ENCODE results near the gene SYT2.
"Not testable (repeated sequence)": the region's sequence is repeated elsewhere in the genome, so short reads cannot be mapped to it uniquely, and the experiment has no call there.

The SYT2 gene

DNA sequence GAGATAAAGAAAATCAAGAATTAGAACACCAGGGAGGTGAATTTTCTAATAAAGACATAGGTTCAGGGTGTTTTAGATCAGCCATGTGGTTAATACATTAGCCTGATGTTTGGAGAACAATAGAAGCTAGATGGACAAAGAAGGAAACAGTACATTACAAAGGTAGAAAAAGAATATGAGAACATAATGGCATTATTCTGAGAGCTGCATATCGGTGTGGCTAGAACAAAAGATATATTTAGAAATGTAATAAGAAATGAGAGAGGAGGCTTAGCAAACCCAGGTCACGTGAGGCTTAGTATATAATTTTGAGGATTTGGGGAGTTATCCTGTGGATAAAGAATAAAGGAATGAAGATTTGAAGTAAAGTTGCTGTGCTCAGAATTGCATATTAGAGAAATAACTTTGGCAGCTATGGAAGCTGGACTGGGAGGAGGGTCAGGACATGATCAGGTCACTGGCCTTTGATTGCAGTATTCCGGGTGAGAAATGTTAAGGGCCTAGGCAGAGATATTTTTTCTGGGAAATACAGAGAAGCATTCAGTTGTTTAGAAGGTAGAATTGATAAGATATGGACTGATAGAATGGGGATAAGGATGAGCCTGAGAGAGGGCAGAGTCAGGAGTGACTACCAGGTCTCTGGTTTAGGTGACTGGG is 164.5 kb downstream of the SYT2 start:
- DNase-seq (ENCODE audit: low spot score) = not testable (repeated sequence)

DNA sequence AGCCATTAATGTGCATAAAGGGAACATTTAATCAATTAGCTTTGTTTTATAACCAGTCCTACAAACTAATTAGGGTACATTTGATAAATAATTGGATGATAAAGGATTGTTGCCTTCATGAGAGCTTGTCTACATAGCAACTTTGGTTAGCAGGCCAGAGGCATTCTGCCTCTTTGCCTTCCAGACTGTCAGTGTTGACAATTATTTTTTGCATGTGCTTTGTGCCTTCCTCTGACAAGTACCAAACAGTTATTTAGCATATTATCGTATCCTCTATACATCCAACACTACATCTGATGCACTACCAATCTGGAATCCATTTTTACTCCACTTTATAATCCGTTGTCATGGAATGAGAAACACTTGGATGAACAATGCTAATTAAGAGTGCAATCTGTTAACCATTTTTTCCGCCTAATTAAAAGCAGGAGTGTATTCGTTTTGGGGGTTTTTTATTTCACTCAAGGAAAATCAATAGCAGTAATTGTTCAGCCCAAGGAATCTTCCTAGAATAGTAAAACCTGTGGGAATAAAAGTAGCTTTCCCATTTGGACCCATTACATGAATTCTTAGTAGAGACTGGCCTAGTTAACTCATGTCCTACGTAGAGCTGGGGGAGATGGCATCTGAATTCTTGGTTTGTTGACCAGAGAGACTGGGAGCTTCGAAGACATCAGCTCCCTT is 165.3 kb downstream of the SYT2 start:
- DNase-seq (ENCODE audit: low spot score) = not testable (repeated sequence)

DNA sequence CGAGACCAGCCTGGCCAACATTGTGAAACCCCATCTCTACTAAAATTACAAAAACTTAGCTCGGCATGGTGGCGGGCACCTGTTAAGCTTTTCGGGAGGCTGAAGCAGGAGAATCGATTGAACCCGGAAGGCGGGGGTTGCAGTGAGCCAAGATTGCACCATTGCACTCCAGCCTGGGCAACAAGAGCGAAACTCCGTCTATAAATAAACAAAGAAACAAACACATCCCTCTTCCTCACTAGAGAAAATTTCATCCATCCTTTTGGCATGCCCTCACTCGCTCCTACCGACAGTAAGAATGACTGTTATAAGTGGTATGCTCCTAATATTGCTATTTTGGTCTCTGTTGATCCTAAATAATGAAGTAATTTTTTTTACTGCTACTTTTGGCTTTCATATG is 166.7 kb downstream of the SYT2 start:
- not testable (repeated sequence) for DNase-seq (ENCODE audit: low spot score)

DNA sequence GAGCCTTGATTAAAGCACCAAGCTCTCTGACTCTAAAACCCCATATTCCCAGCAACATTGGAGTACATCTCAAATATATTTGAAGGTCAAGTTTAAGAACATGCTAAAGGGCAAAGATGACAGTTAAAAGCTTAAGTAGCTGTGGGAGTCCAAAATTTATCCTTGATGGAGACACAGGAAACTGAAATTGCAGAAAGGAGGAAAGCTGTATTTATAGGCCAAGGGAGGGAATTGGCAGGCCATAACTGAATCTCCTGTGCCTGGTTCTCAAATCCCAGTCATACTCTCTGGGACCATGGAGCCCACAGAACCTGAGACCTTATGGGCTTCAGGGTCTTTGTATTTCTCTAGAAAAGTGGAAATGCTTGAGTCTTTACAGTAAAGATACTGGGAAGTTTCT is 167.8 kb downstream of the SYT2 start:
- not testable (repeated sequence) for DNase-seq (ENCODE audit: low spot score)

DNA sequence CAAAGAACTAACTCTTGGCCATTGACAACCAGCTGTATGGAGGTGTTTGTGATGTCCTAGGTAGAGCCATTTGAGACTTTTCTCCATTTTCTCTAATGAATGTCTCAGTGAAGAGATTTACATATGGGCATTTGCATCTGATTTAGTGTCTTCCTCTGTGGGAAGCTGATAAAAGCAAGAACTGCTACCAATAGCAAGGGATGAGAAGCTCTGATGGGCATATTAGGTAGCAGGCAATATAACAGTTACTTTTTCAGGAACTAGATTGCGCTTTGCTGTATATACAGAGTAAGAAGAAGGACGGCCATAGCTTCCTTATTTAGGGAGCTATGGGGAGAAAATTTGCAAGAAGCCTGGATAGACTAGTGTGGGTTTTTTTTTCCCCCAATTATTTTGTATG is 169.4 kb downstream of the SYT2 start:
- DNase-seq (ENCODE audit: low spot score) = not testable (repeated sequence)
